Right lobe of liver (tissue), 4 donors: ENCODE results near the gene CCDC138.

Source experiments
- CTCF ChIP-seq, 4 donors: fragments of 200-600 bp in 3 of 4; fragments of 450-650 bp in 1 of 4; IDR thresholded peaks; one replicate each; pipeline versions ENCODE4 v1.5.1 to v1.8.0; 2016 to 2022; ENCODE audit warnings: antibody characterized with exemption in 4 of 4, mild to moderate bottlenecking in 2 of 4
- POLR2A ChIP-seq: fragments of 450-650 bp; IDR thresholded peaks from one replicate; pipeline ENCODE4 v1.6.1; 2017; ENCODE audit warnings: antibody characterized with exemption, mild to moderate bottlenecking
- donor health status: DM: no; HTN: no; CAD: no.
- donor health status: DM: no; HTN: no; CAD: no.
- donor health status: DM: no; HTN: yes; CAD: no.

DNA sequence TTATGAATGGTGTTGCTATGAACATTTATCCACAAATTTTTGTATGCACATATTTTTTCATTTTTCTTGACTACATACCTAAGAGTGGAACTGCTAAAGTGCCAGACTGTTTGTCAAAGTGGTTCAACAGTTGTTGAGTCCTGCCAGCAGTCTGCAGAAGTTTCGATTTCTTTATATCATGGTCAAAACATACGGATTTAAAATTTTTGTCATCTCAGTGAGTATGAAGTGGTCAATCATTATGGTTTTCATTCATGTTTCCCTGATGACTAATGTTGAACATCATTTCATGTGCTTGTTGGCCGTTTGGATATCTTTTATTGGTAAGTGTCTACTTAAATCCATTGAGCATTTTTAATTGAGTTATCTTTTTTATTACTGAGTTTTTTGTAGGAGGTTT lies 39.2 kb downstream of the CCDC138 start:
- TF ChIP-seq CTCF (IDR thresholded peaks at IDR 0.05) (no peak), POLR2A (no peak)
